Left colon (tissue), 2 donors: ENCODE measurements around the gene NRM. TPM values are rescaled to one million over a fixed set of nuclear protein-coding genes. Genes with fewer than 3 reads are reported as not detected.
A peak's percentile ranks its signal among the peaks of the same experiment; 100 is the strongest.

Experiments used
- ATAC-seq: fragments of 200-7000 bp; cut with Tn5 transposase; one replicate; pipeline ENCODE4 v1.9.1; 2020; ENCODE audit warnings: mild to moderate bottlenecking, moderate library complexity
- DNase-seq, 2 donors: peaks; one replicate each; pipeline ENCODE4 v3.0.0-alpha.2; 2020
- intact Hi-C, 2 donors: fragments of 100-400 bp; cut with DNase I in 1 of 2; cut with micrococcal nuclease in 1 of 2; formaldehyde crosslinking; loops; one replicate each; pipeline versions ENCODE4 v1.11.2 to v1.14.0; 2022; cut with DNase I, micrococcal nuclease
- total RNA-seq, 2 donors: library from RNA; stranded (reverse); fragmentation: NEBNext Ultra II Directional; extraction: Animal tissue kit (Norgen Biotek cat#: 25700); gene quantifications; one replicate each; pipeline ENCODE4 v1.2.1, GENCODE V29; 2021
- donor health status: DM: no; HTN: no; CAD: no.
- donor health status: DM: yes; HTN: yes; CAD: no.

Gene NRM
- total RNA-seq, 2 donors from 2014 or later = 4.6 to 5.4 TPM

GRCh38 chr6:30646450-30647241 is 44.1 kb downstream of the NRM start, which contains the start of gene C6orf136:
Gene C6orf136 (plus strand): TSS chr6:30647133. CDS start chr6:30647232, 99 bp downstream.
- peak; percentile 73 for ATAC-seq
- intact Hi-C loops = no loop called here
- DNase-seq = peak; percentile 95 to 96

GRCh38 chr6:30645989-30646388 is 44.8 kb downstream of the NRM start:
- DNase-seq (no peak), ATAC-seq (no peak)
- intact Hi-C loops = no loop called here

GRCh38 chr6:30644769-30645168 is 46.0 kb downstream of the NRM start:
- DNase-seq (no peak), ATAC-seq (peak; percentile 6)
- intact Hi-C loops = no loop called here

GRCh38 chr6:30643656-30644055 is 47.1 kb downstream of the NRM start:
- intact Hi-C loops = no loop called here
- ATAC-seq (no peak), DNase-seq (no peak)

- DNase-seq = no peak
- intact Hi-C loops = no loop called here
- no peak for ATAC-seq
Observed at GRCh38 chr6:30641048-30641447, 49.7 kb downstream of the NRM start.

- intact Hi-C loops = no loop called here
Observed at GRCh38 chr6:30640481-30640880, 50.3 kb downstream of the NRM start.

More at GRCh38 chr6:30640481-30640880, 50.3 kb downstream of the NRM start:
- ATAC-seq = peak; percentile 18
- no peak for DNase-seq

Other genes with a start within 250 kb of the NRM start
- gene HLA-E, start 201.5 kb downstream of the NRM start, total RNA-seq = 100 to 1,000 TPM; 332 to 370 TPM
- 10 to 100 TPM; 42.6 to 43.8 TPM for gene GNL1, start 134.5 kb downstream of the NRM start, total RNA-seq
- gene PRR3, start 133.7 kb downstream of the NRM start, total RNA-seq = 1 to 10 TPM; 4.2 to 4.7 TPM
- gene ABCF1, start 119.5 kb downstream of the NRM start, total RNA-seq = 10 to 100 TPM; 41.7 to 52.0 TPM
- 10 to 100 TPM; 73.6 to 74.8 TPM for gene PPP1R10, start 73.7 kb downstream of the NRM start, total RNA-seq
- gene MRPS18B, start 73.1 kb downstream of the NRM start, total RNA-seq = 10 to 100 TPM; 55.7 to 60.6 TPM
- gene ATAT1, start 64.1 kb downstream of the NRM start, total RNA-seq = 10 to 100 TPM; 11.3 to 13.1 TPM
- gene C6orf136, start 43.9 kb downstream of the NRM start, total RNA-seq = 100 to 1,000 TPM in 1 of 2 donors, 10 to 100 TPM in 1; 78.9 to 101 TPM
- 10 to 100 TPM; 27.8 to 34.8 TPM for gene DHX16, start 18.0 kb downstream of the NRM start, total RNA-seq
- 10 to 100 TPM in 1 of 2 donors, 1 to 10 TPM in 1; 6.3 to 16.7 TPM for gene PPP1R18, start 4.3 kb downstream of the NRM start, total RNA-seq
- gene MDC1, start 26.3 kb upstream of the NRM start, total RNA-seq = 10 to 100 TPM; 11.1 to 16.3 TPM
- gene TUBB, start 29.4 kb upstream of the NRM start, total RNA-seq = 100 to 1,000 TPM; 149 to 195 TPM
- gene FLOT1, start 51.7 kb upstream of the NRM start, total RNA-seq = 100 to 1,000 TPM; 130 to 137 TPM
- gene IER3, start 53.6 kb upstream of the NRM start, total RNA-seq = 100 to 1,000 TPM in 1 of 2 donors, 10 to 100 TPM in 1; 70.9 to 169 TPM
- gene DDR1, start 193.5 kb upstream of the NRM start, total RNA-seq = 100 to 1,000 TPM; 297 to 333 TPM
- 10 to 100 TPM; 18.3 to 34.4 TPM for gene GTF2H4, start 217.2 kb upstream of the NRM start, total RNA-seq
- 10 to 100 TPM; 17.7 to 34.8 TPM for gene VARS2, start 223.3 kb upstream of the NRM start, total RNA-seq
- gene SFTA2, start 241.2 kb upstream of the NRM start, total RNA-seq = not detected
- gene MUCL3, start 250.0 kb upstream of the NRM start, total RNA-seq = not detected